ENCODE data around the gene MT2A.

GRCh38 chr16:56649271-56649670 is 40.9 kb downstream of the MT2A start:
- TF ChIP-seq EZH2 (IDR thresholded peaks at IDR 0.05; ENCODE audit: insufficient read depth, poor library complexity, severe bottlenecking): no peak
- TF ChIP-seq EZH2phosphoT487 (IDR thresholded peaks at IDR 0.05; ENCODE audit: insufficient read depth, low read depth): no peak

All from GM23248 (cell line).